ENCODE results near the gene PIGU. TPM values are rescaled to one million over a fixed set of nuclear protein-coding genes. Genes with fewer than 3 reads are reported as not detected.
"Not testable (repeated sequence)": the region's sequence is repeated elsewhere in the genome, so short reads cannot be mapped to it uniquely, and the experiment has no call there.

The PIGU gene
- total and polyA plus RNA-seq, 9 of the 15 experiments (the other 6 are each of a cell fraction or from before 2014, with no cell fraction given) = 6.5 to 100 (median 28.1) TPM

DNA sequence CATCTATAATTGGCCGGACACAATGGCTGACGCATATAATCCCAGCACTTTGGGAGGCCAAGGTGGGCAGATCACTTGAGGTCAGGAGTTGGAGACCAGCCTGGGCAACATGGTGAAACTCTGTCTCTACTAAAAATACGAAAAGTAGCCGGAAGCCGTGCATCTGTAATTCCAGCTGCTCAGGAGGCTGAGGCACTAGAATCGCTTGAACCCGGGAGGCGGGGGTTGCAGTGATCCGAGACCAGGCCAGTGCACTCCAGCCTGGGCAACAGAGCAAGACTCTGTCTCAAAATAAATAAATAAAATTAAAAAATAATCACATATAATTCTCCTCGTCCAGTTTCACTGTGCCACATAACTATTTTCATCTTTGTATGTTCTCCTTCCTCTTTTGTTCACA lies 157.1 kb downstream of the PIGU start:
- POLR2A ChIA-PET = interaction anchor here (1.0 kb wide), 1 partner anchor 12 kb away, joined by 4 read pairs; no protein-coding TSS in a partner anchor
- peaks cover 8 to 14% of the 10 kb centered on the region in 2 experiments; a peak in 4 of 5 replicates for H3K4me1 ChIP-seq (replicated peaks in 1 of 2; ENCODE audit: control insufficient read depth in 2 of 2, insufficient read depth in 2 of 2, low read length in 2 of 2)
- BruUV-seq (replicated peaks); FAIRE-seq; H3K27ac ChIP-seq (ENCODE audit: extremely low read depth, low read depth, low read length); DNase-seq (ENCODE audit: extremely low read depth in 1 of 4, low spot score in 3 of 4); H3K9ac ChIP-seq (ENCODE audit: insufficient read depth in 1 of 2, low read depth in 2 of 2, low read length in 2 of 2); H3K9me3 ChIP-seq (replicated peaks; ENCODE audit: control insufficient read depth, insufficient read depth, low read depth, low read length); H3K4me3 ChIP-seq; H2AFZ ChIP-seq (ENCODE audit: low read depth, low read length); ATAC-seq; CTCF ChIA-PET (ENCODE audit: low intra/inter-chr PET ratio); H3K27me3 ChIP-seq (ENCODE audit: control insufficient read depth in 2 of 2, insufficient read depth in 2 of 2, low read length in 2 of 2); H3K9me1 ChIP-seq (ENCODE audit: control insufficient read depth, insufficient read depth, low read length); H3K4me2 ChIP-seq (ENCODE audit: insufficient read depth, low read length): not testable (repeated sequence)
- peaks cover 87% of the 10 kb centered on the region for H3K79me2 ChIP-seq (ENCODE audit: control insufficient read depth, insufficient read depth, low read length)
- intact Hi-C loops (cut with micrococcal nuclease) (loop anchor here (5.0 kb wide), 1 partner anchor 48 kb away; no protein-coding TSS in a partner anchor), in situ Hi-C loops (cut with MboI) (loop anchor here (5.0 to 10.0 kb wide), 2 partner anchors 218 to 325 kb away; partner anchors contain the start of gene AHCY)
- WGBS (ENCODE audit: insufficient coverage, low coverage, missing lambda C conversion rate) = 94% methylated on average over 10 of the region's 10 CpGs
- peaks cover 11% of the 10 kb centered on the region for H4K20me1 ChIP-seq (replicated peaks; ENCODE audit: control insufficient read depth, insufficient read depth, low read length)
- H3K36me3 ChIP-seq (ENCODE audit: control insufficient read depth, insufficient read depth, low read length) = peaks cover 24% of the 10 kb centered on the region; the same call in 2 of the 3 replicates

- DNase-seq (ENCODE audit: extremely low read depth in 1 of 4, low spot score in 3 of 4); H3K9me1 ChIP-seq (ENCODE audit: control insufficient read depth, insufficient read depth, low read length); H3K4me2 ChIP-seq (ENCODE audit: insufficient read depth, low read length); H2AFZ ChIP-seq (ENCODE audit: low read depth, low read length); H3K27me3 ChIP-seq (ENCODE audit: control insufficient read depth in 2 of 2, insufficient read depth in 2 of 2, low read length in 2 of 2); H3K4me3 ChIP-seq; H3K27ac ChIP-seq (ENCODE audit: extremely low read depth, low read depth, low read length); CTCF ChIA-PET (ENCODE audit: low intra/inter-chr PET ratio); H3K9ac ChIP-seq (ENCODE audit: insufficient read depth in 1 of 2, low read depth in 2 of 2, low read length in 2 of 2); ATAC-seq; FAIRE-seq; H3K9me3 ChIP-seq (replicated peaks; ENCODE audit: control insufficient read depth, insufficient read depth, low read depth, low read length); BruUV-seq (replicated peaks): not testable (repeated sequence)
- H3K4me1 ChIP-seq (replicated peaks in 1 of 2; ENCODE audit: control insufficient read depth in 2 of 2, insufficient read depth in 2 of 2, low read length in 2 of 2) = peaks cover 13 to 22% of the 10 kb centered on the region in 2 experiments; a peak in 4 of 5 replicates
- peaks cover 79% of the 10 kb centered on the region for H3K79me2 ChIP-seq (ENCODE audit: control insufficient read depth, insufficient read depth, low read length)
- intact Hi-C loops (cut with micrococcal nuclease) = loop anchor here (5.0 kb wide), 1 partner anchor 47 kb away; no protein-coding TSS in a partner anchor
- H4K20me1 ChIP-seq (replicated peaks; ENCODE audit: control insufficient read depth, insufficient read depth, low read length) = peaks cover 11% of the 10 kb centered on the region
- WGBS (ENCODE audit: insufficient coverage, low coverage, missing lambda C conversion rate) = 92% methylated on average over 3 of the region's 7 CpGs
- in situ Hi-C loops (cut with MboI) = loop anchor here (5.0 kb wide), 1 partner anchor 217 kb away; the partner anchor contains the start of gene AHCY
- peaks cover 18% of the 10 kb centered on the region; the same call in 2 of the 3 replicates for H3K36me3 ChIP-seq (ENCODE audit: control insufficient read depth, insufficient read depth, low read length)
- POLR2A ChIA-PET = interaction anchor here (0.6 kb wide), 1 partner anchor 223 kb away, joined by 4 read pairs; no protein-coding TSS in a partner anchor
Observed at GRCh38 chr20:34518863-34519262, 158.0 kb downstream of the PIGU start.

All from K562 (cell line).